Smooth muscle cell (in vitro differentiated cells): ENCODE data around the gene OLFML3. TPM values are rescaled to one million over a fixed set of nuclear protein-coding genes. Genes with fewer than 3 reads are reported as not detected.

ENCODE experiments used
- DNase-seq: peaks from one replicate; lab custom pipeline; 2025; ENCODE audit not compliant: unreplicated experiment; lab: John Stamatoyannopoulos, UW
- H2AFZ ChIP-seq: fragments of 200-600 bp; sonication (generic); 2 replicates; pipeline ENCODE4 v1.6.0; 2016; ENCODE audit warnings: antibody characterized with exemption, low read depth, mild to moderate bottlenecking
- H3F3A ChIP-seq: fragments of 200-600 bp; sonication (generic); 2 replicates; pipeline ENCODE4 v1.6.0; 2017; ENCODE audit warnings: antibody characterized with exemption, low read depth
- H3K27ac ChIP-seq: fragments of 200-600 bp; sonication (generic); 2 replicates; pipeline ENCODE4 v1.5.1; 2016; ENCODE audit warnings: low read depth, mild to moderate bottlenecking
- H3K27me3 ChIP-seq: fragments of 200-600 bp; sonication (generic); 2 replicates; pipeline ENCODE4 v1.6.1; 2016; ENCODE audit warnings: low read depth, mild to moderate bottlenecking
- H3K36me3 ChIP-seq: fragments of 200-600 bp; sonication (generic); 2 replicates; pipeline ENCODE4 v1.5.1; 2016; ENCODE audit warnings: low read depth
- H3K4me1 ChIP-seq: fragments of 200-600 bp; sonication (generic); 2 replicates; pipeline ENCODE4 v1.5.1; 2016; ENCODE audit warnings: low read depth
- H3K4me2 ChIP-seq: fragments of 200-600 bp; sonication (generic); 2 replicates; pipeline ENCODE4 v1.6.0; 2016; ENCODE audit warnings: mild to moderate bottlenecking
- H3K4me3 ChIP-seq: fragments of 200-600 bp; sonication (generic); 2 replicates; pipeline ENCODE4 v1.5.1; 2016; ENCODE audit warnings: mild to moderate bottlenecking
- H3K79me2 ChIP-seq: fragments of 200-600 bp; sonication (generic); 2 replicates; pipeline ENCODE4 v1.6.0; 2016; ENCODE audit warnings: low read depth, mild to moderate bottlenecking
- H3K9ac ChIP-seq: fragments of 200-600 bp; sonication (generic); 2 replicates; pipeline ENCODE4 v1.6.0; 2016; ENCODE audit warnings: low read depth
- H3K9me3 ChIP-seq: fragments of 200-600 bp; sonication (generic); replicated peaks from 2 replicates; pipeline ENCODE4 v1.5.1; 2016; ENCODE audit warnings: low read depth
- H4K20me1 ChIP-seq: fragments of 200-600 bp; sonication (generic); 2 replicates; pipeline ENCODE4 v1.6.0; 2016; ENCODE audit warnings: low read depth
- CTCF ChIP-seq: fragments of 200-600 bp; sonication (generic); IDR thresholded peaks from 2 replicates; pipeline ENCODE4 v1.5.1; 2017; ENCODE audit warnings: borderline replicate concordance, mild to moderate bottlenecking, antibody characterized with exemption; ENCODE audit not compliant: insufficient read depth, poor library complexity, severe bottlenecking
- WGBS: methylation state at CpG from one replicate; pipeline ENCODE4 v1.1.7; 2016; ENCODE audit warnings: low lambda C conversion rate; 5-methylcytosine and 5-hydroxymethylcytosine counted together
- polyA plus RNA-seq: library from polyadenylated mRNA; unstranded; fragments of >200 nt; fragmentation: Nextera tagmentation; extraction: Ambion mirVana; gene quantifications from 2 replicates; pipeline ENCODE4 v1.2.1, GENCODE V29; 2016
- total RNA-seq: library from RNA; depleted of rRNA; stranded (reverse); fragments of >200 nt; gene quantifications from 2 replicates; pipeline ENCODE4 v1.2.3, GENCODE V29; 2014

The OLFML3 gene
- total and polyA plus RNA-seq, 2 experiments from 2014 or later = 220 to 308 TPM

GRCh38 chr1:113975211-113975895, 3.9 kb upstream of the OLFML3 start:
- DNase-seq = no peak
- Histone ChIP-seq H3K36me3 (peaks cover 3% of the 10 kb centered on the region), H4K20me1 (peaks cover 13% of the 10 kb centered on the region), H3K4me3 (no peak overlapping the region), H3K9me3 (no peaks in the 10 kb centered on the region), H3K4me1 (peaks cover 45% of the 10 kb centered on the region), H3K27ac (no peak overlapping the region), H3K9ac (no peak overlapping the region), H3K27me3 (no peaks in the 10 kb centered on the region), H3K4me2 (peak overlapping the region; percentile 12), H3K79me2 (peaks cover 3% of the 10 kb centered on the region), H2AFZ (no peak overlapping the region), H3F3A (peaks cover 13% of the 10 kb centered on the region)
- 84% methylated on average over 4 of the region's 4 CpGs for WGBS
- no peak for TF ChIP-seq CTCF

- peak; percentile 40 for TF ChIP-seq CTCF
- no peak for DNase-seq
- Histone ChIP-seq H4K20me1 (peaks cover 13% of the 10 kb centered on the region), H3K9me3 (no peaks in the 10 kb centered on the region), H2AFZ (no peak overlapping the region), H3K36me3 (peaks cover 3% of the 10 kb centered on the region), H3K4me2 (no peak overlapping the region), H3K9ac (no peak overlapping the region), H3K27me3 (no peaks in the 10 kb centered on the region), H3K4me1 (peaks cover 56% of the 10 kb centered on the region), H3K27ac (no peak overlapping the region), H3K4me3 (no peak overlapping the region), H3K79me2 (peaks cover 15% of the 10 kb centered on the region), H3F3A (peaks cover 17% of the 10 kb centered on the region)
- 59% methylated on average over 4 of the region's 4 CpGs for WGBS
Measured at GRCh38 chr1:113976609-113977278, 2.5 kb upstream of the OLFML3 start.

GRCh38 chr1:113977906-113978305, 1.4 kb upstream of the OLFML3 start:
- WGBS = 64% methylated on average over 3 of the region's 3 CpGs
- Histone ChIP-seq H3K9me3 (no peaks in the 10 kb centered on the region), H3K27me3 (no peaks in the 10 kb centered on the region), H3K4me3 (no peak overlapping the region), H3K4me1 (peaks cover 66% of the 10 kb centered on the region), H4K20me1 (peaks cover 13% of the 10 kb centered on the region), H3K27ac (peak overlapping the region; percentile 93), H3K9ac (no peak overlapping the region), H3K4me2 (peak overlapping the region; percentile 88), H3K79me2 (peaks cover 15% of the 10 kb centered on the region), H2AFZ (no peak overlapping the region), H3F3A (peaks cover 28% of the 10 kb centered on the region), H3K36me3 (no peaks in the 10 kb centered on the region)
- TF ChIP-seq CTCF = no peak
- DNase-seq = no peak
